Parathyroid adenoma (tissue), 2 donors: Measurements from ENCODE around the gene MATCAP1.

ENCODE experiments used
- H2AFZ ChIP-seq: fragments of 300-600 bp; sonication (generic); one replicate; pipeline ENCODE4 v1.7.0; 2017; ENCODE audit warnings: antibody characterized with exemption, mild to moderate bottlenecking
- H3K27ac ChIP-seq: fragments of 300-600 bp; sonication (generic); one replicate; pipeline ENCODE4 v1.7.0; 2017
- H3K27me3 ChIP-seq: fragments of 300-600 bp; sonication (generic); one replicate; pipeline ENCODE4 v1.7.0; 2017; ENCODE audit warnings: low read length; ENCODE audit not compliant: control insufficient read depth, insufficient read depth
- H3K36me3 ChIP-seq: fragments of 300-600 bp; sonication (generic); one replicate; pipeline ENCODE4 v1.7.0; 2017; ENCODE audit warnings: low read length; ENCODE audit not compliant: control insufficient read depth, insufficient read depth
- H3K4me1 ChIP-seq: fragments of 300-600 bp; sonication (generic); one replicate; pipeline ENCODE4 v1.7.0; 2017; ENCODE audit warnings: control low read depth
- H3K4me2 ChIP-seq: fragments of 300-600 bp; sonication (generic); one replicate; pipeline ENCODE4 v1.7.0; 2017; ENCODE audit warnings: low read length
- H3K4me3 ChIP-seq: fragments of 300-600 bp; sonication (generic); one replicate; pipeline ENCODE4 v1.7.0; 2017; ENCODE audit warnings: low read depth, low read length
- H3K79me2 ChIP-seq: fragments of 300-600 bp; sonication (generic); one replicate; pipeline ENCODE4 v1.7.0; 2017; ENCODE audit warnings: control low read depth
- H3K9ac ChIP-seq: fragments of 300-600 bp; sonication (generic); one replicate; pipeline ENCODE4 v1.7.0; 2017; ENCODE audit warnings: mild to moderate bottlenecking
- H3K9me3 ChIP-seq: fragments of 300-600 bp; sonication (generic); one replicate; pipeline ENCODE4 v1.7.0; 2017; ENCODE audit warnings: low read length; ENCODE audit not compliant: control insufficient read depth
- TF ChIP-seq, protein P1 (sequence below): fragments of 300-600 bp; sonication (generic); IDR thresholded peaks from one replicate; pipeline ENCODE4 v1.7.0; 2017; ENCODE audit warnings: antibody characterized with exemption, mild to moderate bottlenecking
- donor health status: primary hyperparathyroidism.

Gene MATCAP1

DNA sequence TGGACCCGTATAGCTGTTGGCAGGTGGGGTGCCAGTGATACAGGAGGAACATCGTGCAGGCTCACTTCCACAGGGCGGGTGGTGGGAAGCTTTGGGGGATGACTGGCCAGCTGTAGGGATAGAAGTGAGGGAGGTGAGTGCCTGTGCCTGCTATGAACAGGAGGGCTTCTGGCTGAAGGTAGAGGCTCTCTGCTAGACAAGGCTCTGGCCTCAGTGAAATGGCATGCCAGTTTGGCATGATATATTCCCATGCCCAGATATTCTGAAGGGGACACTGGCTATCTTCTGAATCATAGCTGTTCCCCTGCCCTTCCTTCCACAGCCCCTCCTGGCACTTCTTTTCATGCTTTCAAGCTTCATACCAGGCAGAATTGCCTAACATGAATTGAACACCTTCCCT is 54.9 kb downstream of the MATCAP1 start:
- Histone ChIP-seq H3K79me2 (peaks cover 12% of the 10 kb centered on the region), H3K9me3 (no peaks in the 10 kb centered on the region), H3K4me1 (no peaks in the 10 kb centered on the region), H3K4me2 (no peak overlapping the region), H3K4me3 (no peak overlapping the region), H3K27me3 (no peaks in the 10 kb centered on the region), H3K27ac (no peak overlapping the region), H2AFZ (no peak overlapping the region), H3K9ac (no peak overlapping the region), H3K36me3 (no peaks in the 10 kb centered on the region)
- TF ChIP-seq, protein P1, sequence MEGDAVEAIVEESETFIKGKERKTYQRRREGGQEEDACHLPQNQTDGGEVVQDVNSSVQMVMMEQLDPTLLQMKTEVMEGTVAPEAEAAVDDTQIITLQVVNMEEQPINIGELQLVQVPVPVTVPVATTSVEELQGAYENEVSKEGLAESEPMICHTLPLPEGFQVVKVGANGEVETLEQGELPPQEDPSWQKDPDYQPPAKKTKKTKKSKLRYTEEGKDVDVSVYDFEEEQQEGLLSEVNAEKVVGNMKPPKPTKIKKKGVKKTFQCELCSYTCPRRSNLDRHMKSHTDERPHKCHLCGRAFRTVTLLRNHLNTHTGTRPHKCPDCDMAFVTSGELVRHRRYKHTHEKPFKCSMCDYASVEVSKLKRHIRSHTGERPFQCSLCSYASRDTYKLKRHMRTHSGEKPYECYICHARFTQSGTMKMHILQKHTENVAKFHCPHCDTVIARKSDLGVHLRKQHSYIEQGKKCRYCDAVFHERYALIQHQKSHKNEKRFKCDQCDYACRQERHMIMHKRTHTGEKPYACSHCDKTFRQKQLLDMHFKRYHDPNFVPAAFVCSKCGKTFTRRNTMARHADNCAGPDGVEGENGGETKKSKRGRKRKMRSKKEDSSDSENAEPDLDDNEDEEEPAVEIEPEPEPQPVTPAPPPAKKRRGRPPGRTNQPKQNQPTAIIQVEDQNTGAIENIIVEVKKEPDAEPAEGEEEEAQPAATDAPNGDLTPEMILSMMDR: no peak

DNA sequence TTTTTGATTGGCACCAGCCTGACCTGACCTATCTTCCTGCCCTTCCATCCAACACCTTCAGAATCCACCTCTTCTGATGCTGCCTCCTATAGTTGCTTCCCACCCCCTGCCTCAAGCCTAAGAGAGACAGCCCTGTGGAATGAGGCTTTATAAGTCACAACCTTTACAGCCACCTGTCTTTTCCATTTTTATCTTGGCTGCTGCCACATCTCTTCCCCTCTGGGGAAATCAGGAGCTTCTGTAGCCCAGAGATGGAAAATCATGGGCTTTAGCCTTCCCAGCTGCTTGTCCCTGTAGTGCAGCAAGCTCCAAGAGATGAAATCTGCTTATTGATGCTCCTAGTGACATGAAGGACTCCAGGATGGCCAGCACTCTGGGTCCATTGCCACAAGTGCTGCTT is 55.3 kb downstream of the MATCAP1 start:
- Histone ChIP-seq H3K9me3 (no peaks in the 10 kb centered on the region), H3K27me3 (no peaks in the 10 kb centered on the region), H3K9ac (no peak overlapping the region), H3K79me2 (peaks cover 12% of the 10 kb centered on the region), H2AFZ (no peak overlapping the region), H3K4me1 (no peaks in the 10 kb centered on the region), H3K4me3 (no peak overlapping the region), H3K4me2 (no peak overlapping the region), H3K36me3 (no peaks in the 10 kb centered on the region), H3K27ac (no peak overlapping the region)
- TF ChIP-seq, protein P1: no peak
